DMS 273 (cell line): ENCODE data around the gene PRXL2B.

Source experiments
- DNase-seq: peaks from one replicate; lab custom pipeline; 2025; ENCODE audit not compliant: unreplicated experiment; lab: John Stamatoyannopoulos, UW

The PRXL2B gene

DNA sequence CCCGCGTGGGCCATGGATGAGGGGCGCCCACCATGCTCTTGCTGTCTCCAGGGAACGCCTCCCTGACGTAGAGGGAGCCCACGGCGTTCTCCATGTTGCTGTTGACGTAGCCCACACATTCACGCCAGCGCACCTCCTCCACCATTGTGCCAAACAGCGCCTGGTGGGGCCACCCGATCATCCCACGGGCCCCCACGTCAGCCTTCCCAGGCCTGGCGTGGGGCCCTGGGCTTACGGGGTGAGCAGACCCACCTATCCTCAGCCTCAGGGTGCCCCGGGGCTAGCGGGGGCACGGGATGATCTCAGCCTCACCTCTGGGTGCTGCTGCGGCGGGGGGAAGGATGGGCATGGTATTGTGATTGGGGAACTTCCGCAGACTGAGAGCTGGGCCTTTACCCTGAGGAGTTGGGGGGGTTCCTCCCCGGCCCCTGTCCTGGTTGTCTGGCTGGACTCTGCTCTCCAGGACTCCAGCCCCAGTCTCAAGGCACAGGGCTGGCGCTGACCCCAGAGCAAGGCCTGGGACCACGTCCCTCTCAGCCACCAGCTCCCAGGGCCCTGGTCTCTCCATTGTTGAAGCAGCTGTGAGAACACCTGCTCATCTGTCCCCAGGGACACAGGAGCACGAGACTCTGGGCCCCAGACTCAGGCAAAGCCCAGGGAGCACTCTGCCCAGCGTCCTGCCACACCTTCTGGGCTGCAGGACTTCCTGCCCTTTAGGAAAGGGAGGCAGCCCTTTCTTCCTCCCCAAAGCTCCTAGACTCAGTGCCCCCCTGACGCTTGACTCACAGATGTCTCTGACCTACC lies 10.2 kb downstream of the PRXL2B start:
- DNase-seq = peak; percentile 41

GRCh38 chr1:2597441-2598328 lies 11.1 kb downstream of the PRXL2B start:
- no peak for DNase-seq

DNA sequence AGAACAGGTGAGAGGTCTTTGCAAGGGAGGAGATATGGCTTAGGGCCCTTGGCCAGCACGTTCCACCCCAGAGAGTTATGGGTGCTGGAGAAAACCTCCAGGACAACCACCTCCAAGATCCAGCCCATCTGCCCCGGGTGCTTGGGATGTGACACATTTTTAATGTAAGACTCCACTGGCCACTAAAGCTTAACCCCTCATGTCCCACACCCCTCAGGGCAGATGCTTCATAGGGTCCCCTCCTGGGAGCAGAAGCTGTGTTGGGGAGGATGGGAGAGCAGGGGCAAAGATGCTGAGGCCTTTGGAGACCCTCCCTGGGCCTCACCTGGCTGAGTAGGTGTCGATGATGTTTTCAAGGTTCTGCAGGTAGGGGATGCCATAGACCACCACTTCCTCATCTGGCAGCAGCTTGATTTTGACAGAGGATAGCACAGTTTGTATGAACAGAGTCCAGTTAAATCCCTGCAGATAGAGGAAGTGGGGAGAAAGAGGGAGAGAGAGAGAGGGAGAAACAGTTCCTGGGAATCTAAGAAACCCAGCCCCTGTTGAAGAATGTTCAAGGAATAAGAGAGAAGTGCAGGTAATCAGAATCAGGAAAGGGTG lies 11.9 kb downstream of the PRXL2B start:
- DNase-seq = no peak

DNA sequence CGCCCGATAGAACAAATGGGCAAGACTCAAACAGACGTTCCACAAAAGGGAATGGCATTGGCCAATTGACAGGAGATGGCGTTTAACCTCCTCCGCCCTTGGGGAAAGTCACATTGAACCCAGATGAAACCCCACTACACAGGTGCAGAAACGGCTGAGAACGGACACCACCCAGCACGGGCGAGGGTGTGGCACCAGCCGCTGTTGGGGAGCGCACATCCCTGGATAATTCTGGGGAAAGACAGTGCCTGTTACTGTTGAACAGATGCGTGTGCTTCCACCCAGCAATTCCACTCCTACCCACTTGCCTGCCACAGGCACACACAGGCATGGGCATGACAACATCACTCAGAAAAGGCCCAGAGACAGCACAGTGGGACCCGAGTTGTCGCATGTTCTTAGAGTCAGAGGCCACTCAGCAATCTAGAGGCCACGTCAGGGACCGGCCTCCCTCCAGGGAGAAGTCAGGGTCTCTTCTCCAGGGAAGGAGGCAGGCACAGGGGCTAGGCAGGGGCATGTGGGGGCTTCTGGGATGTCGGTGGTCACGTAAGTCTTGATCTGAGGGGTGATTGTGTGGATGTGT lies 15.2 kb downstream of the PRXL2B start:
- no peak for DNase-seq

GRCh38 chr1:2602311-2602835 lies 15.8 kb downstream of the PRXL2B start:
- DNase-seq = no peak

DNA sequence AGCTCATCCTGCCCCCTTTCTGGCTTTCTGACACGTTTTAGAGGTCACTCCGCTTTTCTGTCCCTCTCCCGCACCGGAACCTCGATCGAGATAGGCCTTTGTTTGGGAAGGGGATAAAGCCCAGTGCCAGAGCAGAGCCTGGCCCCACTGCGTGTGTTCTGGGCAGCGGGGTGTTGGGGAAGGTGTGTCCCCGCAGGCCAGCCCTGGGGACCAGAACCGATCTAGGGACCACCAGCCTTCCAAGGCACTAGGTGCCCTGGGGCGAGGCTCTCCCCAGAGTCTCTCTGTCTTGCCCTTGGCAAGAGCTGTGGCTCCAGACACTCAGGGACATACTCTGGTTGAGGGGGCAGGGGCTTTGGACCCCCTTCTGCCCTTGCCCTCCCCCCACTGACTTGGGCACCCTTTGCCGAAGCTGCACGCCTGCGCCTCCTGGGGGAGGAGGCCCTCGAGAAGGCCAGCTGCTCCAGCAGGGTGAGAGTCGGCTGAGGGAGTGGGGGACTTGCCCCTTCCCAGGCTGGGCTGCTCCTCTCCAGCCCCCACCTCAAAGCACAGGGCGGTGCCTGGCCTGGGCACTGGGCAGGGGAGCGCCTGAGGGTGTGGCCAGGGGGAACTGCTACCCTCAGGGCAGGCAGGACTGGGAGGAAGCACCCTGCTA lies 16.4 kb downstream of the PRXL2B start:
- no peak for DNase-seq

- DNase-seq = no peak
These were observed 17.1 kb downstream of the PRXL2B start for GRCh38 chr1:2603521-2604155.

DNA sequence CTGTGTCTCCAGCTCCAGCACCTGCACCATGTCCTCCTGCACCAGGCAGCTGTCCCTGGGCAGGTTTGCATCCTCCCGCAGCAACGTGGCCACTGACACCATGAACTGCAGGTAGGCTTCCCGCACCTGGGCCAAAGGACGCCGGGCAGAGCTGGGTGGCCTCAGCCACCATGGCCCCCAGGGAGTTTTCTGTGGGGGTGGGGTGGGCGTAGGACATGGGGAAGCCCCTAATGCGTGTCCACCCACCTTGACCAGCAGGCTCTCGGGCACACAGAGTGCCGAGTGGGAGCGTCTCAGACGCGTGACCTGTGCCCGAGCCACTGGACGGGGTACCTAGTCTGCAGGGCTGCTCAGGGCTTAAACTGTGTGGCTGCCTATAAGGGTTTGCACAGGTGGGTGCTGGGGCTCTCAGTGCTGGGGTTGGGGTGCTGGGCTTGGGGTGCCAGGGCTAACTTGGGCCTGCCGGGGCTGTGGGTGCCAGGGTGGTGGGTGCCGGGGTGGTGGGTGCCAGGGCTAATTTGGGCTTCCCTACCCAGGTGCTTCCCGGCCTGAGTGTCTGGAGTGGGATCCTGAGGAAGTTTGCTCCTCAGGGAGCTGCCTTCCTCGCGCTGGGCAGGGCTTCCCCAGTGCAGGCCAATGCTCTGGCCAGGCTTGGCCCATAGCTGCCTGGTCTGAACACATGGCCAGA lies 17.7 kb downstream of the PRXL2B start:
- DNase-seq = no peak

GRCh38 chr1:2604844-2605508 lies 18.4 kb downstream of the PRXL2B start:
- no peak for DNase-seq

- no peak for DNase-seq
These were observed 19.2 kb downstream of the PRXL2B start for GRCh38 chr1:2605509-2606395.

- no peak for DNase-seq
These were observed 19.9 kb downstream of the PRXL2B start for GRCh38 chr1:2606396-2606880.

- no peak for DNase-seq
These were observed 20.5 kb downstream of the PRXL2B start for GRCh38 chr1:2606881-2607621.

DNA sequence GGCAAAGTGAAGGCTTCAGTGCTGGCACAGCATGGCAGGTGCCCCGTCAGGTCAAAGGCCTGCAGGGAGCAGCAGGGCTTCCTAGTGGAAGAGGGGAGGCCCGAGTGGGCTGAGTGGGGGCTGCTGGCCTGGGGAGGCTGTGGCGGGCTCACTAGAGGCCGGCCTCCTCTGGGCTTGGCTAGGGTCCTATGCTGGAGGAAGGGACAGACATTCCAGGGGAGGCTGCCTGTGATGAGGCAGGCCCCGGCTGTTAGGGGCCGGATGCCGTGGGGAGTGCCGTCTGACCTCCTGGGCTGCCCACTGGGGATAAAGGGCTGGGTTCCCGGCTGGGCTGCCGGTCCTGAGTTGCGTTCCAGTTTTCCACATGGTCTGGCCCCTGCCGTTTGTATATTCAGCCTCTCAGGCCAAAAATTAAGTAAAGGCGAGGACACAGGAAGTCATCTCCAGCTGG lies 21.1 kb downstream of the PRXL2B start:
- no peak for DNase-seq

DNA sequence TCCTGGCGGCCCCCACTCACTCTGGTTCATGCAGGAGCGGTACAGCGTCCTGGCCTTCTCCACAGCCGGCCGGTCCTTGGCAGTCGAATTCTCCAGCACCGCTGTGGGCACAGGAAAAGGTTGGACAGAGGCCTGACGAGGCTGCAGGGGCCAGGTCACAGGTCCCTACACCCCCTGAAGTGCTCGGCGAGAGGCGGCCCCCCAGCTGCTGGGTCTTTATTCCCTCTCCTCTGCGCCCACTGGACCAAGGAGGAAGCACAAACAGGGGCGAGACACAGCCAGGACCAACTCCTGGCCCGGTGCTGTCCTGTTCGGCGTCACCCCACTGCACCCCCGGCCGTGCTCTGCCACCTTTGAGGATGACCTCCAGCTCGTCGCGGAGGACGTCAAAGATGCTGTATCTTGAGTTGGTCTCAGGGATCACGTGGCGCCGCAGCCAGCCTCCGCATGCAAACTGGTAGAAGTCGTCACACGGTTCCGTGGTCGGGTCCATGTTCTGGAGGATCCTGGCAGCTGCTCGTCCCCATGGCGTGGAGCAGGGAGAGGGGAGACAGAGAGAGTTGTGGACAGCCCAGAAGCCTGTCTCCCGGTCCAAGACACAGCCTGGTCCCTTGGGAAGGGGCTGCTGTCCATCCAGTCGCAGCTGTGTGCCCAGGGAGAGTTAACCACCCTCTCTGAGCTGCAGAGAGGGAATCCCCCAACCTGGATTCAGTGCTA lies 22.9 kb downstream of the PRXL2B start:
- no peak for DNase-seq

DNA sequence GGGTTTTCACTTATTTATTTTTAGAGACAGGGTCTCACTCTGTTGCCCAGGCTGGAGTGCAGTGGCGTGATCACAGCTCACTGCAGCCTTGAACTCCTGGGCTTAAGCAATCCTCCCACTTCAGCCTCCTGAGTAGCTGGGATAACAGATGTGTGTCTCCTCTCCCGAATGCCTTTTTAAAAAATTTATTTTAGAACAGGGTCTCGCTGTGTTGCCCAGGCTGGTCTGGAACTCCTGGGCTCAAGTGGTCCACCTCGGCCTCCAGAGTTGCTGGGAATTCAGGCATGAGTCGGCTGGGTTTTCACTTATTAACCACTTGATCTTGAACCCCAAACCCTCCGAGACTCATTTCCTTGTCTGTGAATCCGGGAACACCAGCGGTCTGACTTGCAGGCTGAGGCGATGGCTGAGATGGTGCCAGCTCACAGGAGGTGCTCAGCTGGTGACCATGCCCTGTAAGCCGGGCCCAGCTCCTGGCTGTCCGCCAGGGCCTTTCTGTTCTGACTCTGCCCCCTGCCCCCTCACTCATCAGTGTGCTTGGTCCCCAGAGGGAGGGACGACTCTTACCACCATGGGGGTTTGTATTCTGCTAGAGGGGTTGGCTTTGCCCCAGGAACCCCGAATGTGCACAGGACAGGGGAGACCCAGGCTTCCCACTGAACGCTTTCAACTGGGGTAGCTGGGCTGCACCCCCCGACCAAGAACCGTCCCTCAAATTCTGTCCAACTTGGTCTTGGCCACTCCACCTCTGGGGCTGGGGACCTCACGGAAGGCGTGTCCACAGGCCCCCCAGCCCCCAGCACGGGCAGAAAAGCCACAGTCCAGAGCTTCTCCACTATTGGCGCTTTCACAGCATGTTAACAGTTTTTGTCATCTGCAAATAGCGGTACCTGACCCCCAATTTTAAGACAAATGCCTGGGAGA lies 23.7 kb downstream of the PRXL2B start:
- DNase-seq = peak; percentile 45
